NK-92 (cell line): ENCODE results near the gene ZBED4.
"Not testable (repeated sequence)": the region's sequence is repeated elsewhere in the genome, so short reads cannot be mapped to it uniquely, and the experiment has no call there.

Source experiments
- DNase-seq: peaks from one replicate; lab custom pipeline; 2025; ENCODE audit not compliant: unreplicated experiment; lab: John Stamatoyannopoulos, UW

The ZBED4 gene

GRCh38 chr22:49852898-49853894 is at the start of gene ZBED4:
Gene ZBED4 (plus strand): TSS chr22:49853844. CDS start chr22:49883663, 29,819 bp downstream.
- DNase-seq: peak; percentile 61

GRCh38 chr22:49807129-49807528 is 46.5 kb upstream of the ZBED4 start:
- DNase-seq: no peak

- DNase-seq: no peak
Observed at GRCh38 chr22:49807780-49808708, 45.6 kb upstream of the ZBED4 start.

- DNase-seq: no peak
Observed at GRCh38 chr22:49810363-49811019, 43.2 kb upstream of the ZBED4 start.

GRCh38 chr22:49811020-49811791 is 42.4 kb upstream of the ZBED4 start:
- no peak for DNase-seq

- no peak for DNase-seq
Observed at GRCh38 chr22:49812838-49813237, 40.8 kb upstream of the ZBED4 start.

- DNase-seq: no peak
Observed at GRCh38 chr22:49814164-49814686, 39.4 kb upstream of the ZBED4 start.

- DNase-seq: no peak
Observed at GRCh38 chr22:49814856-49815255, 38.8 kb upstream of the ZBED4 start.

- no peak for DNase-seq
Observed at GRCh38 chr22:49815641-49816091, 38.0 kb upstream of the ZBED4 start.

- no peak for DNase-seq
Observed at GRCh38 chr22:49817359-49817758, 36.3 kb upstream of the ZBED4 start.

GRCh38 chr22:49820984-49821383 is 32.7 kb upstream of the ZBED4 start:
- no peak for DNase-seq

- not testable (repeated sequence) for DNase-seq
Observed at GRCh38 chr22:49821741-49822140, 31.9 kb upstream of the ZBED4 start.

- no peak for DNase-seq
Observed at GRCh38 chr22:49823289-49824045, 30.2 kb upstream of the ZBED4 start.

GRCh38 chr22:49824185-49824925 is 29.3 kb upstream of the ZBED4 start:
- no peak for DNase-seq

- no peak for DNase-seq
Observed at GRCh38 chr22:49824936-49825335, 28.7 kb upstream of the ZBED4 start.

GRCh38 chr22:49825436-49825835 is 28.2 kb upstream of the ZBED4 start:
- no peak for DNase-seq

GRCh38 chr22:49825944-49826602 is 27.6 kb upstream of the ZBED4 start:
- no peak for DNase-seq
